Adipocyte (in vitro differentiated cells): ENCODE results near the gene AHCYL2.
A peak's percentile ranks its signal among the peaks of the same experiment; 100 is the strongest.
"Not testable (repeated sequence)": the region's sequence is repeated elsewhere in the genome, so short reads cannot be mapped to it uniquely, and the experiment has no call there.

ENCODE experiments used
- DNase-seq: peaks from one replicate; pipeline ENCODE4 v3.0.0-alpha.2; 2015; ENCODE audit warnings: low read depth
- H3K27me3 ChIP-seq: replicated peaks from 2 replicates; pipeline ENCODE4 v1.7.0; 2013; ENCODE audit warnings: mild to moderate bottlenecking, low read length, moderate library complexity; ENCODE audit not compliant: control insufficient read depth, insufficient read depth
- H3K36me3 ChIP-seq: 2 replicates; pipeline ENCODE4 v1.7.0; 2013; ENCODE audit warnings: low read length, mild to moderate bottlenecking, moderate library complexity; ENCODE audit not compliant: control insufficient read depth, insufficient read depth, severe bottlenecking
- H3K4me1 ChIP-seq: 2 replicates; pipeline ENCODE4 v1.7.0; 2013; ENCODE audit warnings: mild to moderate bottlenecking, low read length, moderate library complexity; ENCODE audit not compliant: control insufficient read depth, insufficient read depth
- H3K4me3 ChIP-seq: 2 replicates; pipeline ENCODE4 v1.7.0; 2013; ENCODE audit warnings: mild to moderate bottlenecking, low read length, moderate library complexity
- H3K9ac ChIP-seq: 2 replicates; pipeline ENCODE4 v1.7.0; 2013; ENCODE audit warnings: mild to moderate bottlenecking, low read length, moderate library complexity
- H3K9me3 ChIP-seq: 2 replicates; pipeline ENCODE4 v1.7.0; 2013; ENCODE audit warnings: mild to moderate bottlenecking, low read length, moderate library complexity; ENCODE audit not compliant: control insufficient read depth

Gene AHCYL2

DNA sequence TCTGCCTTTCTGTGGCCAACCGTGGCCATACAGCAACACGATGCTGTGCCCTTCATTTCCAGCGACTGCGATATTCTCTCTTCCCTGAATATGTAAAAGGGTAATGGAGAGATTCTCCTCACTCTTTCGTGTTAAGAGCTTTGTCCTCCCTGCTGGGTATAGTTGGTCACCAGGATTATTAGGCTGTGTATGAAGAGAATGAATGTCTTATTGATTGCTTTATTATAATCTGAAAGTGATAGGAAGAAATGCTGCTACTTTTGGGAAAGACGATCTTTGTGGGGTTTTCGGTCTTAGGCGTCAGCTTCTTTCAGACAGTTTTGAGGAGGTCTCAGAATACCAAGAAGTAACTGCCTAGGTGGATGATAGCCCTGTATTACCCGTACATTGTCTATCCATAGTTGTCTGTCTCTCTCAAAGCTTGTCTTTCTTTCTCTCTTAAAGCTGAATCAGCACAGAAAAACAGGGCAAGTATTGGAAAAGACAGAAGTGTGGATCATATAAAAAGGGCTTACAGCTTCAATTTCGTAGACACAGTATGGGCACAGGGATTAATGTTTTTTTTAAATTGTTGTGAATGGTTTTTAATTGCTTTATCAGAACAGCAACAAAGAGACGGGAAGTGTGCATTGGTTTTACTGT, 1.2 kb downstream of the AHCYL2 start:
- peaks cover 18% of the 10 kb centered on the region for H3K4me1 ChIP-seq
- DNase-seq: no peak
- H3K36me3 ChIP-seq: no peaks in the 10 kb centered on the region
- peak overlapping the region; percentile 91 for H3K4me3 ChIP-seq
- no peaks in the 10 kb centered on the region for H3K27me3 ChIP-seq
- peak overlapping the region; percentile 79 for H3K9ac ChIP-seq
- H3K9me3 ChIP-seq: no peaks in the 10 kb centered on the region

DNA sequence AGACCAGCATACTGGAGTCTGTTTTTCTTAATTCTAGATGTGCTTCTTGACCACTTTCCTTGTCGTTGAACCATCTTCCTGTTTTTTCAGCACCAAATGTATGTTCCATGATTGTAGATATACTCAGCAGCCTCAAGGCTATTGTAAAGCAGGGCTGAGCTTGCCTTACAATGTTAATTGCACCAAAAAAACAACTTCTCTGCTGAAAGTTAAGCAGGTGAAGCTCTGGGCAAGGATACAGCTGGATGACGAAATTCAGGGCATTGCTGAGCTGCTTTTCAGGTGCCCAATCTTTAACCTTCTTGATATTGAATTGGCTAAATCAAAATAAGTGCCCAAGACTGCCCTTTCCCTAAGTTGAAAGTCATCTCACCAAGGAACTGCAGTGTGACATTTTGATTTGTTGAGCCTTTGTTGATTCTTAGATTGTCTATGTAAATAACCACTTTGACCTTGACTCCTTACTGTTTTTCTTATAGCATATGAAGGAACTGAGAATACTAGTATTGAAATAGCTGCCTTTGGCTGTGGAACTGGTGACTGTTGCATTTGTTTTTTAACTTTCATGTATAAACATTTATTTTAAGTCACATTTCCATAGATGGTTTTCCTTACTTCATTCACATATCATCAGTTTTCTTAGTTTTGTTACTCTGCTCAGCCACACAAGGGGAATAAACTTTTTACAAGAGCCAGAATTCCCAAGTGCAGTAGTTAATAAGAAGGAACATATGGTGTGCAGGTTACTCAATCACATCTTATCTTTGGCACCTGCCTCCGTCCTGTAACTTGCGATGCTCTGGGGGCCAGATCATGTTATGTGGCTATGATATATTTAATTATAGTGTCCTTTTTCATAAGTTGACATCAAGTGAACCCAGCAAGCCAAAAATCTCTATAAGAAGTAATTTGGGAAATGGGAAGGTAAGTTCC, 3.1 kb downstream of the AHCYL2 start:
- Histone ChIP-seq H3K4me1 (peaks cover 18% of the 10 kb centered on the region), H3K27me3 (no peaks in the 10 kb centered on the region), H3K9ac (no peak overlapping the region), H3K4me3 (no peak overlapping the region), H3K36me3 (no peaks in the 10 kb centered on the region), H3K9me3 (no peaks in the 10 kb centered on the region)
- DNase-seq: no peak

GRCh38 chr7:129228633-129229032, 3.8 kb downstream of the AHCYL2 start:
- H3K9me3 ChIP-seq: no peaks in the 10 kb centered on the region
- no peak for DNase-seq
- H3K9ac ChIP-seq: no peak overlapping the region
- H3K4me3 ChIP-seq: no peak overlapping the region
- H3K27me3 ChIP-seq: no peaks in the 10 kb centered on the region
- H3K36me3 ChIP-seq: no peaks in the 10 kb centered on the region
- peaks cover 18% of the 10 kb centered on the region for H3K4me1 ChIP-seq

DNA sequence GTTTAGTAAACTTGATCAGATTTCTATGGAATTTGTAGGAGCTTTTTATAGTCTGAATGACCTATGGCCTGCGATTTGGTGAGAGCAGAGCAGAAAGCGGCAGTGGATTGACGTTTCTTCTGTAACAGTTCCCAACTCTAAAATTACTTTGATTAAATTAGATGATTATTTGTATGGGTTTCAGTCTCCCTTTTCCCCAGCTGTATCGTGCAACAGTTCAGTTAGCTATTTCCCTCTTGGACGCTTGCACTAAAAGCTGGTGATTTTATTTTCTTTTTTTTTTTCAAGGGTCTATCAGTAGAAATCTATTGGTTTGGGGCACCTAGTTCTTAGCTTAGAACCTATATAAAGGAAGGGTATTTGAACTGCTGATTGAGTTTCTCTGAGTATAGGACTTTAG, 6.8 kb downstream of the AHCYL2 start:
- Histone ChIP-seq H3K4me3 (no peak overlapping the region), H3K9me3 (no peaks in the 10 kb centered on the region), H3K36me3 (no peaks in the 10 kb centered on the region), H3K9ac (no peak overlapping the region), H3K27me3 (no peaks in the 10 kb centered on the region), H3K4me1 (peaks cover 13% of the 10 kb centered on the region)
- no peak for DNase-seq

- no peak overlapping the region for H3K9ac ChIP-seq
- H3K4me3 ChIP-seq: no peak overlapping the region
- no peaks in the 10 kb centered on the region for H3K27me3 ChIP-seq
- H3K4me1 ChIP-seq: peaks cover 19% of the 10 kb centered on the region
- H3K36me3 ChIP-seq: no peaks in the 10 kb centered on the region
- DNase-seq: no peak
- H3K9me3 ChIP-seq: no peaks in the 10 kb centered on the region
Measured at GRCh38 chr7:129238546-129238945, 13.7 kb downstream of the AHCYL2 start.

GRCh38 chr7:129240119-129240820, 15.4 kb downstream of the AHCYL2 start:
- Histone ChIP-seq H3K9ac (no peak overlapping the region), H3K27me3 (no peaks in the 10 kb centered on the region), H3K9me3 (no peaks in the 10 kb centered on the region), H3K4me1 (peaks cover 9% of the 10 kb centered on the region), H3K36me3 (no peaks in the 10 kb centered on the region), H3K4me3 (no peak overlapping the region)
- peak; percentile 6 for DNase-seq

- Histone ChIP-seq H3K27me3 (no peaks in the 10 kb centered on the region), H3K9ac (no peak overlapping the region), H3K36me3 (no peaks in the 10 kb centered on the region), H3K4me3 (no peak overlapping the region), H3K4me1 (peaks cover 7% of the 10 kb centered on the region), H3K9me3 (no peaks in the 10 kb centered on the region)
- no peak for DNase-seq
Measured at GRCh38 chr7:129244220-129244619, 19.4 kb downstream of the AHCYL2 start.

- DNase-seq: no peak
- no peaks in the 10 kb centered on the region for H3K36me3 ChIP-seq
Measured at GRCh38 chr7:129245533-129245932, 20.7 kb downstream of the AHCYL2 start.

GRCh38 chr7:129247087-129247486, 22.3 kb downstream of the AHCYL2 start:
- no peaks in the 10 kb centered on the region for H3K36me3 ChIP-seq
- H3K4me1 ChIP-seq: peaks cover 3% of the 10 kb centered on the region
- H3K9ac ChIP-seq: no peak overlapping the region
- H3K4me3 ChIP-seq: no peak overlapping the region
- H3K9me3 ChIP-seq: no peaks in the 10 kb centered on the region
- no peaks in the 10 kb centered on the region for H3K27me3 ChIP-seq
- no peak for DNase-seq

More at GRCh38 chr7:129245533-129245932, 20.7 kb downstream of the AHCYL2 start:
- H3K9ac ChIP-seq: no peak overlapping the region
- H3K27me3 ChIP-seq: no peaks in the 10 kb centered on the region
- no peak overlapping the region for H3K4me3 ChIP-seq
- peaks cover 3% of the 10 kb centered on the region for H3K4me1 ChIP-seq
- no peaks in the 10 kb centered on the region for H3K9me3 ChIP-seq

DNA sequence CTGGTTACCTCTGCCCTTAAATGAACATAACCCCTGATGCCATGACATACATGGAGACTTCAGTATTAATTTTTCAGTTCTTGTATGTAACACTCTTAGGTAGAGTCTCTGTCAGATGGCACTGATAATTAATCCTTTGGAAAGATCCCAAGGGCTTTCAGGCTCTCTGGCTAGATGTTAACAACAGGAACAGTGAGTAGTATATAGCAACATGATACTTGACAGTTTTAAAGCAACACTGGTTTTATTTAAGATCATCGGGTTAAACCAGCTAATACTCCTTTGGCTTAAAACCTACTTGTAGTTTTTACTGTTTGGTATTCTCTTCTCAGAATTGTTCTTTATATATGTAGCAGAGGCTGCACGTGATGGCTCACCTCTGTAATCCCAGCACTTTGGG, 27.3 kb downstream of the AHCYL2 start:
- Histone ChIP-seq H3K27me3 (no peaks in the 10 kb centered on the region), H3K4me3 (no peak overlapping the region), H3K9ac (no peak overlapping the region), H3K36me3 (no peaks in the 10 kb centered on the region), H3K4me1 (peaks cover 9% of the 10 kb centered on the region), H3K9me3 (no peaks in the 10 kb centered on the region)
- no peak for DNase-seq

DNA sequence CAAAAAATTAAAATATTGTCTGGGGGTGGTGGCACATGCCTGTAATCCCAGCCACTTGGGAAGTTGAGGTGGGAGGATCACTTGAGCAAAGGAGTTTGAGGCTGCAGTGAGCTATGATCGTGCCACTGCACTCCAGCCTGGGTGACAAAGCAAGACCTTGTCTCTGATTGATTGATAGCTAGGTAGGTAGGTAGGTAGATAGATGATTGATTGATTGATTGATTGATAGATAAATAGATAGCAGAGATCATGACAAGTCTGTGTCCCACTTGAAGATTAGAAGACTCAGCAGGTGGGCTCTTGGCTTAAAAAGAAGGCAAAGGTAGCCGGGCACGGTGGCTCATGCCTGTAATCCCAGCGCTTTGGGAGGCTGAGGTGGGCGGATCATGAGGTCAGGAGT, 27.8 kb downstream of the AHCYL2 start:
- H3K9me3 ChIP-seq, H3K36me3 ChIP-seq, H3K4me1 ChIP-seq, H3K9ac ChIP-seq, H3K27me3 ChIP-seq, H3K4me3 ChIP-seq, DNase-seq: not testable (repeated sequence)
